GM21360 (cell line): Measurements from ENCODE around the gene CD33.
"Not testable (repeated sequence)": the region's sequence is repeated elsewhere in the genome, so short reads cannot be mapped to it uniquely, and the experiment has no call there.

Source experiments
- ATAC-seq: cut with Tn5 transposase; IDR thresholded peaks from one replicate; pipeline ENCODE4 v1.9.1; 2021; ENCODE audit warnings: mild to moderate bottlenecking, moderate library complexity; ENCODE audit not compliant: unreplicated experiment

CD33 gene

GRCh38 chr19:51224898-51225393 is at the start of gene CD33:
CD33 (plus strand) TSS chr19:51225080; CDS start chr19:51225119, 39 bp downstream.
- ATAC-seq = not testable (repeated sequence)

- no peak for ATAC-seq
Observed at GRCh38 chr19:51179256-51179655, 45.6 kb upstream of the CD33 start.

GRCh38 chr19:51181377-51181912 is 43.4 kb upstream of the CD33 start:
- ATAC-seq = no peak

- ATAC-seq = no peak
Observed at GRCh38 chr19:51181913-51182419, 42.9 kb upstream of the CD33 start.

GRCh38 chr19:51183629-51184028 is 41.3 kb upstream of the CD33 start:
- ATAC-seq = no peak

- ATAC-seq = no peak
Observed at GRCh38 chr19:51185069-51185867, 39.6 kb upstream of the CD33 start.

GRCh38 chr19:51185868-51186215 is 39.0 kb upstream of the CD33 start:
- no peak for ATAC-seq

- no peak for ATAC-seq
Observed at GRCh38 chr19:51186323-51186722, 38.6 kb upstream of the CD33 start.

GRCh38 chr19:51187395-51188226 is 37.3 kb upstream of the CD33 start:
- ATAC-seq = no peak

GRCh38 chr19:51188227-51188559 is 36.7 kb upstream of the CD33 start:
- ATAC-seq = no peak

- ATAC-seq = no peak
Observed at GRCh38 chr19:51192689-51193088, 32.2 kb upstream of the CD33 start.

GRCh38 chr19:51194527-51195315 is 30.2 kb upstream of the CD33 start:
- ATAC-seq = no peak

- ATAC-seq = no peak
Observed at GRCh38 chr19:51195316-51195586, 29.6 kb upstream of the CD33 start.

GRCh38 chr19:51195616-51196015 is 29.3 kb upstream of the CD33 start:
- no peak for ATAC-seq

- ATAC-seq = no peak
Observed at GRCh38 chr19:51196181-51196580, 28.7 kb upstream of the CD33 start.

GRCh38 chr19:51198641-51199040 is 26.2 kb upstream of the CD33 start:
- no peak for ATAC-seq

- no peak for ATAC-seq
Observed at GRCh38 chr19:51200071-51200666, 24.7 kb upstream of the CD33 start.

- ATAC-seq = no peak
Observed at GRCh38 chr19:51201712-51202111, 23.2 kb upstream of the CD33 start.

GRCh38 chr19:51203916-51204315 is 21.0 kb upstream of the CD33 start:
- no peak for ATAC-seq

GRCh38 chr19:51204321-51204720 is 20.6 kb upstream of the CD33 start:
- ATAC-seq = no peak

GRCh38 chr19:51207747-51208146 is 17.1 kb upstream of the CD33 start:
- ATAC-seq = no peak
